Fibroblast of lung (primary cell): ENCODE results near the gene FSTL4.

Experiments used
- CTCF ChIP-seq, 2 donors: IDR thresholded peaks in 1 of 2; conservative IDR thresholded peaks in 1 of 2; 1 replicate in 1 of 2; 2 replicates in 1 of 2; pipeline ENCODE4 v1.5.1; 2011 to 2012; ENCODE audit warnings: low read length in 2 of 2, control low read depth in 1 of 2, inconsistent platforms in 1 of 2, low read depth in 1 of 2, mild to moderate bottlenecking in 1 of 2
- EZH2 ChIP-seq: IDR thresholded peaks from 2 replicates; pipeline ENCODE4 v1.5.1; 2012; ENCODE audit warnings: low read length, control low read depth, mild to moderate bottlenecking; ENCODE audit errors: missing control alignments

- no peak for TF ChIP-seq CTCF (conservative IDR thresholded peaks at IDR 0.05 in 1 of 2, IDR thresholded peaks at IDR 0.05 in 1 of 2; ENCODE audit: low read depth in 1 of 2, low read length in 2 of 2)
- TF ChIP-seq EZH2 = no peak
Observed at GRCh38 chr5:133285583-133286021, 326.7 kb downstream of the FSTL4 start.
